Activated CD8-positive, alpha-beta memory T cell treated with anti-CD3 and anti-CD28 coated beads for 36 hours (primary cell): ENCODE results near the gene RNF8. TPM values are rescaled to one million over a fixed set of nuclear protein-coding genes. Genes with fewer than 3 reads are reported as not detected.
"Not testable (repeated sequence)": the region's sequence is repeated elsewhere in the genome, so short reads cannot be mapped to it uniquely, and the experiment has no call there.

Experiments
- CTCF ChIA-PET: fragments of 350-600 bp; sonication (Branson Sonifier 250); formaldehyde crosslinking; loops from one replicate; lab custom pipeline; 2021; ENCODE audit warnings: antibody characterized with exemption; lab: Charles Lee
- POLR2A ChIA-PET: fragments of 350-600 bp; sonication (Branson Sonifier 250); formaldehyde crosslinking; loops from one replicate; lab custom pipeline; 2021; ENCODE audit warnings: antibody characterized with exemption; lab: Charles Lee
- total RNA-seq, 2 experiments: library from RNA; stranded (reverse); gene quantifications; one replicate each; pipeline ENCODE4 v1.2.3, GENCODE V29; 2021

The RNF8 gene
- total RNA-seq, 2 experiments from 2014 or later: 34.5 to 34.7 TPM

- ChIA-PET POLR2A (no interaction called here), CTCF (interaction anchor here (1.0 kb wide), 1 partner anchor 9 kb away, joined by 3 read pairs; no protein-coding TSS in a partner anchor)
Observed at GRCh38 chr6:37319856-37320480, 33.8 kb upstream of the RNF8 start.

GRCh38 chr6:37320646-37321045 is 33.1 kb upstream of the RNF8 start:
- CTCF ChIA-PET: interaction anchor here (1.0 kb wide), 1 partner anchor 10 kb away, joined by 3 read pairs; no protein-coding TSS in a partner anchor

GRCh38 chr6:37321101-37321500 is 32.7 kb upstream of the RNF8 start:
- POLR2A ChIA-PET: no interaction called here
- CTCF ChIA-PET: no interaction called here

More at GRCh38 chr6:37320646-37321045, 33.1 kb upstream of the RNF8 start:
- POLR2A ChIA-PET: no interaction called here

- ChIA-PET POLR2A (no interaction called here), CTCF (no interaction called here)
Observed at GRCh38 chr6:37321516-37322415, 32.0 kb upstream of the RNF8 start.

- POLR2A ChIA-PET: no interaction called here
- CTCF ChIA-PET: interaction anchor here (0.6 to 1.1 kb wide), 2 partner anchors 297 to 306 kb away, joined by 3 read pairs; no protein-coding TSS in a partner anchor
Observed at GRCh38 chr6:37323580-37323979, 30.2 kb upstream of the RNF8 start.

GRCh38 chr6:37324131-37325033 is 29.4 kb upstream of the RNF8 start:
- ChIA-PET POLR2A (no interaction called here), CTCF (interaction anchor here (0.6 to 1.5 kb wide), 10 partner anchors 10 to 1152 kb away, joined by 3 to 5 read pairs (median 3); no protein-coding TSS in a partner anchor)

GRCh38 chr6:37330345-37330744 is 23.4 kb upstream of the RNF8 start:
- CTCF ChIA-PET: interaction anchor here (1.1 kb wide), 1 partner anchor 361 kb away, joined by 3 read pairs; no protein-coding TSS in a partner anchor
- POLR2A ChIA-PET: not testable (repeated sequence)

GRCh38 chr6:37331047-37331446 is 22.7 kb upstream of the RNF8 start:
- ChIA-PET POLR2A (no interaction called here), CTCF (no interaction called here)

- ChIA-PET CTCF (no interaction called here), POLR2A (no interaction called here)
Observed at GRCh38 chr6:37332894-37333293, 20.9 kb upstream of the RNF8 start.

- ChIA-PET POLR2A (no interaction called here), CTCF (no interaction called here)
Observed at GRCh38 chr6:37334047-37334446, 19.7 kb upstream of the RNF8 start.

GRCh38 chr6:37338317-37338716 is 15.5 kb upstream of the RNF8 start:
- CTCF ChIA-PET, POLR2A ChIA-PET: not testable (repeated sequence)

- POLR2A ChIA-PET: no interaction called here
- CTCF ChIA-PET: no interaction called here
Observed at GRCh38 chr6:37338745-37339255, 15.0 kb upstream of the RNF8 start.

GRCh38 chr6:37339741-37340638 is 13.8 kb upstream of the RNF8 start:
- CTCF ChIA-PET: no interaction called here
- POLR2A ChIA-PET: no interaction called here

GRCh38 chr6:37340639-37340943 is 13.2 kb upstream of the RNF8 start:
- ChIA-PET POLR2A (no interaction called here), CTCF (no interaction called here)

GRCh38 chr6:37343248-37343647 is 10.5 kb upstream of the RNF8 start:
- ChIA-PET CTCF (interaction anchor here (0.8 to 1.6 kb wide), 2 partner anchors 10 to 18 kb away, joined by 3 to 6 read pairs; no protein-coding TSS in a partner anchor), POLR2A (no interaction called here)

- ChIA-PET CTCF (interaction anchor here (1.6 kb wide), 1 partner anchor 19 kb away, joined by 6 read pairs; no protein-coding TSS in a partner anchor), POLR2A (no interaction called here)
Observed at GRCh38 chr6:37344308-37344707, 9.5 kb upstream of the RNF8 start.

GRCh38 chr6:37345804-37346203 is 8.0 kb upstream of the RNF8 start:
- CTCF ChIA-PET, POLR2A ChIA-PET: not testable (repeated sequence)

GRCh38 chr6:37347177-37347576 is 6.6 kb upstream of the RNF8 start:
- POLR2A ChIA-PET: no interaction called here

More at GRCh38 chr6:37347177-37347576, 6.6 kb upstream of the RNF8 start:
- CTCF ChIA-PET: no interaction called here
